ENCODE data around the gene CPLANE1. TPM values are rescaled to one million over a fixed set of nuclear protein-coding genes. Genes with fewer than 3 reads are reported as not detected.

CPLANE1 gene
- polyA plus RNA-seq, 1 experiment, result 18.5 TPM

- ChIA-PET CTCF (no interaction called here), POLR2A (no interaction called here)
- Histone ChIP-seq H3K9me3 (ENCODE audit: control insufficient read depth, insufficient read depth, low read length) (no peaks in the 10 kb centered on the region), H3K4me3 (ENCODE audit: low read depth, low read length) (no peak overlapping the region), H3K27me3 (ENCODE audit: control insufficient read depth, insufficient read depth, low read length) (no peaks in the 10 kb centered on the region), H3K27ac (ENCODE audit: low read depth, low read length) (no peak overlapping the region)
- DNase-seq (ENCODE audit: low read depth, low spot score), result no peak
- no peak for TF ChIP-seq CTCF (IDR thresholded peaks at IDR 0.05; ENCODE audit: low read depth, low read length)
These were observed 127.7 kb downstream of the CPLANE1 start for GRCh38 chr5:37121465-37121864.

- TF ChIP-seq CTCF (IDR thresholded peaks at IDR 0.05; ENCODE audit: low read depth, low read length), result no peak
- CTCF ChIA-PET, result no interaction called here
- POLR2A ChIA-PET, result no interaction called here
These were observed 128.1 kb downstream of the CPLANE1 start for GRCh38 chr5:37121027-37121426.

GRCh38 chr5:37120270-37120669, 128.9 kb downstream of the CPLANE1 start:
- CTCF ChIA-PET, result no interaction called here
- POLR2A ChIA-PET, result no interaction called here
- H3K27ac ChIP-seq (ENCODE audit: low read depth, low read length), result no peak overlapping the region

More at GRCh38 chr5:37121027-37121426, 128.1 kb downstream of the CPLANE1 start:
- no peak overlapping the region for H3K27ac ChIP-seq (ENCODE audit: low read depth, low read length)
- no peak for DNase-seq (ENCODE audit: low read depth, low spot score)
- no peaks in the 10 kb centered on the region for H3K9me3 ChIP-seq (ENCODE audit: control insufficient read depth, insufficient read depth, low read length)
- no peaks in the 10 kb centered on the region for H3K27me3 ChIP-seq (ENCODE audit: control insufficient read depth, insufficient read depth, low read length)
- no peak overlapping the region for H3K4me3 ChIP-seq (ENCODE audit: low read depth, low read length)

GRCh38 chr5:37116359-37116758, 132.8 kb downstream of the CPLANE1 start:
- Histone ChIP-seq H3K27me3 (ENCODE audit: control insufficient read depth, insufficient read depth, low read length) (no peaks in the 10 kb centered on the region), H3K9me3 (ENCODE audit: control insufficient read depth, insufficient read depth, low read length) (no peaks in the 10 kb centered on the region), H3K4me3 (ENCODE audit: low read depth, low read length) (no peak overlapping the region), H3K27ac (ENCODE audit: low read depth, low read length) (no peak overlapping the region)
- ChIA-PET CTCF (no interaction called here), POLR2A (no interaction called here)
- DNase-seq (ENCODE audit: low read depth, low spot score), result no peak
- no peak for TF ChIP-seq CTCF (IDR thresholded peaks at IDR 0.05; ENCODE audit: low read depth, low read length)

More at GRCh38 chr5:37120270-37120669, 128.9 kb downstream of the CPLANE1 start:
- Histone ChIP-seq H3K4me3 (ENCODE audit: low read depth, low read length) (no peak overlapping the region), H3K9me3 (ENCODE audit: control insufficient read depth, insufficient read depth, low read length) (no peaks in the 10 kb centered on the region), H3K27me3 (ENCODE audit: control insufficient read depth, insufficient read depth, low read length) (no peaks in the 10 kb centered on the region)
- TF ChIP-seq CTCF (IDR thresholded peaks at IDR 0.05; ENCODE audit: low read depth, low read length), result no peak
- no peak for DNase-seq (ENCODE audit: low read depth, low spot score)

- no peaks in the 10 kb centered on the region for H3K9me3 ChIP-seq (ENCODE audit: control insufficient read depth, insufficient read depth, low read length)
- H3K4me3 ChIP-seq (ENCODE audit: low read depth, low read length), result no peak overlapping the region
- CTCF ChIA-PET, result no interaction called here
These were observed 136.7 kb downstream of the CPLANE1 start for GRCh38 chr5:37112383-37112991.

More at GRCh38 chr5:37112383-37112991, 136.7 kb downstream of the CPLANE1 start:
- POLR2A ChIA-PET, result no interaction called here
- no peak for DNase-seq (ENCODE audit: low read depth, low spot score)
- TF ChIP-seq CTCF (IDR thresholded peaks at IDR 0.05; ENCODE audit: low read depth, low read length), result no peak
- Histone ChIP-seq H3K27ac (ENCODE audit: low read depth, low read length) (no peak overlapping the region), H3K27me3 (ENCODE audit: control insufficient read depth, insufficient read depth, low read length) (no peaks in the 10 kb centered on the region)
